IMR-90 (cell line): Measurements from ENCODE around the gene ZBTB45. TPM values are rescaled to one million over a fixed set of nuclear protein-coding genes. Genes with fewer than 3 reads are reported as not detected.
A peak's percentile ranks its signal among the peaks of the same experiment; 100 is the strongest.

Experiments
- ATAC-seq: fragments of 200-7000 bp; cut with Tn5 transposase; 2 replicates; pipeline ENCODE4 v1.9.1; 2020; ENCODE audit warnings: low read depth, mild to moderate bottlenecking, moderate library complexity
- BruUV-seq: library from RNA; stranded (reverse); fragments of 400-500 nt; replicated peaks from 2 replicates; lab custom pipeline; 2021; lab: Mats Ljungman, UMichigan
- CTCF ChIA-PET: fragments of 300-600 bp; formaldehyde crosslinking; extraction: SDS; loops from one replicate; lab custom pipeline; 2021; ENCODE audit warnings: antibody characterized with exemption; lab: Yijun Ruan, JAX
- POLR2A ChIA-PET: fragments of 300-600 bp; sonication (Branson Sonifier 250); formaldehyde crosslinking; loops from one replicate; lab custom pipeline; 2022; ENCODE audit warnings: antibody characterized with exemption; ENCODE audit not compliant: unreplicated experiment; lab: Charles Lee
- DNase-seq: peaks from one replicate; pipeline ENCODE4 v3.0.0; 2013
- H2AFZ ChIP-seq: replicated peaks from 2 replicates; pipeline ENCODE3; 2013; ENCODE audit warnings: low read length, mild to moderate bottlenecking; ENCODE audit not compliant: poor library complexity
- H2AK5ac ChIP-seq: 2 replicates; pipeline ENCODE4 v1.6.1; 2013; ENCODE audit warnings: low read depth, low read length, inconsistent platforms
- H2AK9ac ChIP-seq: replicated peaks from 2 replicates; pipeline ENCODE3; 2013; ENCODE audit warnings: mild to moderate bottlenecking, low read depth, low read length, moderate library complexity; ENCODE audit not compliant: poor library complexity
- H2BK120ac ChIP-seq: 2 replicates; pipeline ENCODE4 v1.6.1; 2013; ENCODE audit warnings: low read depth, low read length, inconsistent platforms
- H2BK15ac ChIP-seq: 3 replicates; pipeline ENCODE4 v1.6.1; 2013; ENCODE audit warnings: low read depth, low read length, inconsistent platforms
- H2BK20ac ChIP-seq: 2 replicates; pipeline ENCODE4 v1.6.1; 2013; ENCODE audit warnings: low read depth, mild to moderate bottlenecking, inconsistent platforms, low read length, moderate library complexity
- H2BK5ac ChIP-seq: 2 replicates; pipeline ENCODE4 v1.6.1; 2013; ENCODE audit warnings: mild to moderate bottlenecking, low read depth, low read length, inconsistent platforms; ENCODE audit not compliant: poor library complexity, severe bottlenecking
- H3K14ac ChIP-seq: replicated peaks from 2 replicates; pipeline ENCODE4 v1.6.1; 2013; ENCODE audit warnings: low read depth, low read length, inconsistent platforms
- H3K18ac ChIP-seq: 2 replicates; pipeline ENCODE4 v1.6.1; 2013; ENCODE audit warnings: low read depth, low read length, control low read depth
- H3K23ac ChIP-seq: 2 replicates; pipeline ENCODE4 v1.6.1; 2013; ENCODE audit warnings: low read depth, low read length, inconsistent platforms
- H3K27ac ChIP-seq: 2 replicates; pipeline ENCODE4 v1.5.1; 2013; ENCODE audit warnings: mild to moderate bottlenecking, control low read depth, low read length; ENCODE audit not compliant: insufficient read depth
- H3K27me3 ChIP-seq: 2 replicates; pipeline ENCODE4 v1.6.1; 2013; ENCODE audit warnings: low read length; ENCODE audit not compliant: control insufficient read depth, insufficient read depth
- H3K36me3 ChIP-seq: 2 replicates; pipeline ENCODE4 v1.6.1; 2013; ENCODE audit warnings: low read length, mixed read lengths; ENCODE audit not compliant: control insufficient read depth, insufficient read depth
- H3K4ac ChIP-seq: 2 replicates; pipeline ENCODE4 v1.6.1; 2013; ENCODE audit warnings: low read depth, low read length, inconsistent platforms
- H3K4me1 ChIP-seq: 2 replicates; pipeline ENCODE4 v1.6.1; 2013; ENCODE audit warnings: low read length, mixed read lengths; ENCODE audit not compliant: control insufficient read depth, insufficient read depth
- H3K4me2 ChIP-seq: 2 replicates; pipeline ENCODE4 v1.6.1; 2013; ENCODE audit warnings: low read depth, mild to moderate bottlenecking, control low read depth, low read length, moderate library complexity
- H3K4me3 ChIP-seq: 2 replicates; pipeline ENCODE4 v1.5.1; 2013; ENCODE audit warnings: low read depth, mild to moderate bottlenecking, control low read depth, low read length, moderate library complexity; ENCODE audit not compliant: insufficient read depth
- H3K56ac ChIP-seq: 2 replicates; pipeline ENCODE4 v1.6.1; 2013; ENCODE audit warnings: low read length, inconsistent platforms; ENCODE audit not compliant: insufficient read depth; ENCODE audit errors: extremely low read depth
- H3K79me1 ChIP-seq, 2 experiments: 2 replicates each; pipeline ENCODE4 v1.6.1; 2013; ENCODE audit warnings: low read length in 2 of 2, inconsistent platforms in 1 of 2, low read depth in 1 of 2
- H3K9ac ChIP-seq: 2 replicates; pipeline ENCODE4 v1.6.1; 2013; ENCODE audit warnings: low read depth, low read length, control low read depth
- H3K9me1 ChIP-seq: 2 replicates; pipeline ENCODE4 v1.6.1; 2013; ENCODE audit warnings: low read length, inconsistent platforms; ENCODE audit not compliant: insufficient read depth
- H3K9me3 ChIP-seq: 2 replicates; pipeline ENCODE4 v1.6.1; 2013; ENCODE audit warnings: low read length; ENCODE audit not compliant: control insufficient read depth, insufficient read depth
- H4K20me1 ChIP-seq: 2 replicates; pipeline ENCODE4 v1.6.1; 2013; ENCODE audit warnings: low read length, inconsistent platforms; ENCODE audit not compliant: insufficient read depth
- H4K5ac ChIP-seq: 2 replicates; pipeline ENCODE4 v1.6.1; 2013; ENCODE audit warnings: mild to moderate bottlenecking, low read depth, low read length, control low read depth
- H4K8ac ChIP-seq, 2 experiments: 2 replicates each; pipeline ENCODE4 v1.6.1; 2013; ENCODE audit warnings: low read depth in 2 of 2, low read length in 2 of 2, control low read depth in 1 of 2, inconsistent platforms in 1 of 2
- H4K91ac ChIP-seq: 2 replicates; pipeline ENCODE4 v1.6.1; 2013; ENCODE audit warnings: low read depth, low read length, inconsistent platforms; ENCODE audit not compliant: insufficient read depth
- BHLHE40 ChIP-seq: fragments of 150-350 bp; IDR thresholded peaks from 2 replicates; pipeline ENCODE4 v1.6.1; 2016; ENCODE audit warnings: mild to moderate bottlenecking, low read depth, low read length
- CHD1 ChIP-seq: IDR thresholded peaks from 2 replicates; pipeline ENCODE4 v1.6.1; 2012; ENCODE audit warnings: low read depth, low read length, improper control_type of control experiment
- MXI1 ChIP-seq: IDR thresholded peaks from 2 replicates; pipeline ENCODE4 v1.6.1; 2012; ENCODE audit warnings: low read depth, mild to moderate bottlenecking, low read length, moderate library complexity, borderline replicate concordance
- NFE2L2 ChIP-seq: fragments of 150-350 bp; IDR thresholded peaks from 2 replicates; pipeline ENCODE4 v1.6.1; 2016; ENCODE audit warnings: low read depth, mild to moderate bottlenecking, low read length
- RAD21 ChIP-seq: IDR thresholded peaks from 2 replicates; pipeline ENCODE4 v1.6.1; 2012; ENCODE audit warnings: low read length, improper control_type of control experiment
- RCOR1 ChIP-seq: IDR thresholded peaks from 2 replicates; pipeline ENCODE4 v1.6.1; 2012; ENCODE audit warnings: mild to moderate bottlenecking, low read length, improper control_type of control experiment; ENCODE audit not compliant: insufficient replicate concordance
- WGBS, 2 experiments: methylation state at CpG; one replicate each; pipeline versions ENCODE4 v1.1.5 to v1.1.7; 2013; ENCODE audit warnings: missing lambda C conversion rate in 2 of 2; ENCODE audit not compliant: insufficient read length in 1 of 2; ENCODE audit errors: extremely low coverage in 2 of 2; 5-methylcytosine and 5-hydroxymethylcytosine counted together
- dilution Hi-C: fragments of 300-500 bp; cut with HindIII; formaldehyde crosslinking; loops from one replicate; pipeline ENCODE4 v1.14.3; 2018; ENCODE audit warnings: low sequenced_read_pairs; ENCODE audit not compliant: unreplicated experiment
- in situ Hi-C: fragments of 300-500 bp; cut with MboI; formaldehyde crosslinking; loops from 3 replicates; pipeline ENCODE4 v1.14.3; 2019; ENCODE audit warnings: low sequenced_read_pairs, inconsistent platforms, mixed read lengths
- intact Hi-C: fragments of 100-400 bp; cut with micrococcal nuclease; formaldehyde crosslinking; loops from 2 replicates; pipeline ENCODE4 v1.10.0; 2022
- polyA plus RNA-seq, 3 experiments: library from polyadenylated mRNA; depleted of rRNA; stranded (reverse); fragments of >200 nt; gene quantifications; 2 replicates each; pipeline ENCODE4 v1.2.3, GENCODE V29; 2012; ENCODE audit warnings: low replicate concordance in 1 of 3
- total RNA-seq: library from RNA; depleted of rRNA; stranded (reverse); fragments of >200 nt; gene quantifications from 2 replicates; pipeline ENCODE4 v1.2.3, GENCODE V29; 2012

Gene ZBTB45
- total and polyA plus RNA-seq, 2 of the 4 experiments (the other 2 are of a cell fraction) = 1.4 to 9.7 TPM

DNA sequence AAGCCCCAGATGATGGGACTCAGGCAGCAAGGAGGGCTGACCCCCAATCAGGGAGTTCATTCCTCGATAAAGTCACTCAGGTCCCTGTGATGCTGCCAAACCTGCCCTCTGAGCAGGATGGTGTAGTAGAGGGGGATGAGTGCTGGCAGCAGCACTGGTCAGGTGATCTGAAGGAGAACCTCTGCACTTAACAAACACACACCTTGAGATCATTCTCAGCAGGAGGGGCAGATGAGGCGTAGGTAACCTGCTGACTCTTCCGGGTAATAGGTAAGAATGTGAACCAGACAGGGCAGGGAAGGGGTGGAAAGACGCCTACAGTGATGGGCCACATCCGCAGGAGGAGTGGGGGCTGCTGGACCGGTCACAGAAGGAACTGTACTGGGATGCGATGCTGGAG is 40.3 kb downstream of the ZBTB45 start:
- peaks cover 6 to 25% of the 10 kb centered on the region in 2 experiments; a peak in 2 of 4 replicates for H3K79me1 ChIP-seq
- no TSS peak for BruUV-seq
- H3K4ac ChIP-seq = no peak overlapping the region
- H3K4me3 ChIP-seq = no peak overlapping the region
- no peak for TF ChIP-seq NFE2L2
- TF ChIP-seq CHD1 = no peak
- no peak for TF ChIP-seq BHLHE40
- no peak for TF ChIP-seq RCOR1
- no peak for TF ChIP-seq RAD21
- TF ChIP-seq MXI1 = no peak
- CTCF ChIA-PET = no interaction called here
- no peak overlapping the region for H2BK120ac ChIP-seq
- no peak overlapping the region for H4K91ac ChIP-seq
- no peak overlapping the region for H4K5ac ChIP-seq
- no peak overlapping the region for H2AFZ ChIP-seq
- peaks cover 8% of the 10 kb centered on the region; the same call in 1 of the 2 replicates for H4K20me1 ChIP-seq
- no peak overlapping the region for H2BK15ac ChIP-seq
- H3K23ac ChIP-seq = no peak overlapping the region
- H2AK5ac ChIP-seq = no peak overlapping the region
- intact Hi-C loops = no loop called here
- peaks cover 19% of the 10 kb centered on the region for H3K9me1 ChIP-seq
- H3K9me3 ChIP-seq = no peaks in the 10 kb centered on the region
- no peak overlapping the region for H3K9ac ChIP-seq
- H3K4me2 ChIP-seq = no peak overlapping the region
- H3K27ac ChIP-seq = no peak overlapping the region
- H3K14ac ChIP-seq = no peak overlapping the region
- in situ Hi-C loops = no loop called here
- peaks cover 16% of the 10 kb centered on the region for H3K4me1 ChIP-seq
- dilution Hi-C loops = no loop called here
- WGBS, 2 experiments = no CpG with 5 or more reads among the region's 7 CpGs
- peak overlapping the region; percentile 24 for H2AK9ac ChIP-seq
- peaks cover 11% of the 10 kb centered on the region for H3K36me3 ChIP-seq
- POLR2A ChIA-PET = no interaction called here
- H3K27me3 ChIP-seq = no peaks in the 10 kb centered on the region
- DNase-seq (no peak), ATAC-seq (no peak)
- no peak overlapping the region for H2BK20ac ChIP-seq
- H4K8ac ChIP-seq = no peak overlapping the region
- H2BK5ac ChIP-seq = no peak overlapping the region
- no peak overlapping the region for H3K56ac ChIP-seq
- H3K18ac ChIP-seq = no peak overlapping the region
